ENCODE measurements around the gene ITGA2. TPM values are rescaled to one million over a fixed set of nuclear protein-coding genes. Genes with fewer than 3 reads are reported as not detected.

The ITGA2 gene
- total and polyA plus RNA-seq, 2 donors (not counting 1 experiment from before 2014, with no cell fraction given), result not detected

- H3K27me3 ChIP-seq (replicated peaks in 1 of 4; ENCODE audit: control extremely low read depth in 1 of 4, control insufficient read depth in 3 of 4, insufficient read depth in 4 of 4, low read length in 3 of 4), result no peaks in the 10 kb centered on the region
- ChIA-PET CTCF (no interaction called here), POLR2A (no interaction called here)
- Mint-ChIP-seq H3K4me3 (no peak overlapping the region), H3K27me3 (peaks cover 4% of the 10 kb centered on the region), H3K27ac (no peak overlapping the region), H3K9me3 (ENCODE audit: insufficient read depth) (peaks cover 5% of the 10 kb centered on the region), H3K4me1 (no peaks in the 10 kb centered on the region)
- H3K36me3 ChIP-seq (replicated peaks in 1 of 2; ENCODE audit: control extremely low read depth in 1 of 2, control insufficient read depth in 1 of 2, extremely low read depth in 1 of 2, insufficient read depth in 2 of 2, low read length in 1 of 2), result no peaks in the 10 kb centered on the region
- H3K4me3 ChIP-seq (ENCODE audit: control extremely low read depth in 1 of 5, extremely low read depth in 1 of 5, insufficient read depth in 1 of 5, low read depth in 2 of 5, low read length in 4 of 5), result no peak overlapping the region
- no CpG with 5 or more reads among the region's 1 CpG for WGBS (ENCODE audit: insufficient coverage)
- DNase-seq, result no peak
- H3K9ac ChIP-seq (ENCODE audit: low read length), result no peak overlapping the region
- intact Hi-C loops (cut with micrococcal nuclease), result no loop called here
- no peak overlapping the region for H3K4me2 ChIP-seq (replicated peaks; ENCODE audit: low read depth, low read length, poor library complexity, severe bottlenecking)
- H3K9me3 ChIP-seq (ENCODE audit: control extremely low read depth in 1 of 3, control insufficient read depth in 2 of 3, insufficient read depth in 1 of 3, low read length in 2 of 3), result no peaks in the 10 kb centered on the region
- H3K27ac ChIP-seq (ENCODE audit: low read length in 2 of 2), result no peak overlapping the region
- no peaks in the 10 kb centered on the region for H3K4me1 ChIP-seq (ENCODE audit: control insufficient read depth in 2 of 2, insufficient read depth in 2 of 2, low read length in 2 of 2)
- no peak overlapping the region for H2AFZ ChIP-seq (ENCODE audit: insufficient read depth, low read depth, low read length, poor library complexity, severe bottlenecking)
- TF ChIP-seq EZH2 (IDR thresholded peaks at IDR 0.05; ENCODE audit: borderline replicate concordance, insufficient read depth, low read depth, low read length, poor library complexity, severe bottlenecking), result no peak
- TF ChIP-seq, protein P1, sequence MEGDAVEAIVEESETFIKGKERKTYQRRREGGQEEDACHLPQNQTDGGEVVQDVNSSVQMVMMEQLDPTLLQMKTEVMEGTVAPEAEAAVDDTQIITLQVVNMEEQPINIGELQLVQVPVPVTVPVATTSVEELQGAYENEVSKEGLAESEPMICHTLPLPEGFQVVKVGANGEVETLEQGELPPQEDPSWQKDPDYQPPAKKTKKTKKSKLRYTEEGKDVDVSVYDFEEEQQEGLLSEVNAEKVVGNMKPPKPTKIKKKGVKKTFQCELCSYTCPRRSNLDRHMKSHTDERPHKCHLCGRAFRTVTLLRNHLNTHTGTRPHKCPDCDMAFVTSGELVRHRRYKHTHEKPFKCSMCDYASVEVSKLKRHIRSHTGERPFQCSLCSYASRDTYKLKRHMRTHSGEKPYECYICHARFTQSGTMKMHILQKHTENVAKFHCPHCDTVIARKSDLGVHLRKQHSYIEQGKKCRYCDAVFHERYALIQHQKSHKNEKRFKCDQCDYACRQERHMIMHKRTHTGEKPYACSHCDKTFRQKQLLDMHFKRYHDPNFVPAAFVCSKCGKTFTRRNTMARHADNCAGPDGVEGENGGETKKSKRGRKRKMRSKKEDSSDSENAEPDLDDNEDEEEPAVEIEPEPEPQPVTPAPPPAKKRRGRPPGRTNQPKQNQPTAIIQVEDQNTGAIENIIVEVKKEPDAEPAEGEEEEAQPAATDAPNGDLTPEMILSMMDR (IDR thresholded peaks at IDR 0.05), result no peak
- H3K79me2 ChIP-seq (ENCODE audit: control insufficient read depth, insufficient read depth, low read length), result no peaks in the 10 kb centered on the region
- no peak for ATAC-seq (ENCODE audit: low read depth)
- H4K20me1 ChIP-seq (ENCODE audit: control insufficient read depth, insufficient read depth, low read length, poor library complexity, severe bottlenecking), result no peaks in the 10 kb centered on the region
These were observed 21.7 kb downstream of the ITGA2 start for GRCh38 chr5:53010814-53011213.

DNA sequence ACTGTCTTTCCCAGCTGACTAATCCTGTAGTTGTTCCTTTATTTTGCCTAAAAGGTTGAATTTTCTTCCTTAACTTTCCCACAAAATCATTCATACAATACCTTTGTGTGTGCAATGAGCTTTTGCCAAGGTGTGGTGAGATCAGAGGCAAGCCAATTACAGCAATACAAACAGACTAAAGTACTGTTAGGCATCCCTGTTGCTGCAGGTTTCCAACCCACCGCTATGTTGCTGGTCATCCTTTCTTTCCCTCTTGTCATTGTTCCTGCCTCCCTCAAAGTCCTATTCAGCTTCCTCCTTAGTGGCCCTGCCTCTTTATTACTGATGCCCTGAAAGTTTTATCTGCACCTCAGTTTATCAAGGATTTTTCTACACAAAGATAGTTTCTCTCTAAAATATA, 22.1 kb downstream of the ITGA2 start:
- CTCF ChIA-PET, result no interaction called here
- no peaks in the 10 kb centered on the region for H3K4me1 ChIP-seq (ENCODE audit: control insufficient read depth in 2 of 2, insufficient read depth in 2 of 2, low read length in 2 of 2)
- no peaks in the 10 kb centered on the region for H3K4me1 Mint-ChIP-seq

More for the DNA sequence above, 22.1 kb downstream of the ITGA2 start:
- no peaks in the 10 kb centered on the region for H3K9me3 ChIP-seq (ENCODE audit: control extremely low read depth in 1 of 3, control insufficient read depth in 2 of 3, insufficient read depth in 1 of 3, low read length in 2 of 3)
- no peaks in the 10 kb centered on the region for H3K27me3 ChIP-seq (replicated peaks in 1 of 4; ENCODE audit: control extremely low read depth in 1 of 4, control insufficient read depth in 3 of 4, insufficient read depth in 4 of 4, low read length in 3 of 4)
- Mint-ChIP-seq H3K4me3 (no peak overlapping the region), H3K9me3 (ENCODE audit: insufficient read depth) (peaks cover 5% of the 10 kb centered on the region), H3K27ac (no peak overlapping the region), H3K27me3 (peaks cover 4% of the 10 kb centered on the region)
- intact Hi-C loops (cut with micrococcal nuclease), result no loop called here
- H2AFZ ChIP-seq (ENCODE audit: insufficient read depth, low read depth, low read length, poor library complexity, severe bottlenecking), result no peak overlapping the region
- H3K36me3 ChIP-seq (replicated peaks in 1 of 2; ENCODE audit: control extremely low read depth in 1 of 2, control insufficient read depth in 1 of 2, extremely low read depth in 1 of 2, insufficient read depth in 2 of 2, low read length in 1 of 2), result no peaks in the 10 kb centered on the region
- DNase-seq (no peak), ATAC-seq (ENCODE audit: low read depth) (no peak)
- H3K79me2 ChIP-seq (ENCODE audit: control insufficient read depth, insufficient read depth, low read length), result no peaks in the 10 kb centered on the region
- TF ChIP-seq EZH2 (IDR thresholded peaks at IDR 0.05; ENCODE audit: borderline replicate concordance, insufficient read depth, low read depth, low read length, poor library complexity, severe bottlenecking), result no peak
- TF ChIP-seq, protein P1 (IDR thresholded peaks at IDR 0.05), result no peak
- H4K20me1 ChIP-seq (ENCODE audit: control insufficient read depth, insufficient read depth, low read length, poor library complexity, severe bottlenecking), result no peaks in the 10 kb centered on the region
- no peak overlapping the region for H3K27ac ChIP-seq (ENCODE audit: low read length in 2 of 2)
- H3K9ac ChIP-seq (ENCODE audit: low read length), result no peak overlapping the region
- H3K4me3 ChIP-seq (ENCODE audit: control extremely low read depth in 1 of 5, extremely low read depth in 1 of 5, insufficient read depth in 1 of 5, low read depth in 2 of 5, low read length in 4 of 5), result no peak overlapping the region
- WGBS (ENCODE audit: insufficient coverage), result 100% methylated on average over 1 of the region's 1 CpG
- POLR2A ChIA-PET, result no interaction called here
- no peak overlapping the region for H3K4me2 ChIP-seq (replicated peaks; ENCODE audit: low read depth, low read length, poor library complexity, severe bottlenecking)

Measured in B cell (primary cell).